SK-N-SH (cell line): ENCODE data around the gene SMG7.

Experiments
- CHD2 ChIP-seq: fragments of 150-350 bp; IDR thresholded peaks from 2 replicates; pipeline ENCODE4 v1.6.1; 2018; ENCODE audit warnings: low read length; ENCODE audit not compliant: partially characterized antibody
- FOXM1 ChIP-seq: IDR thresholded peaks from 2 replicates; pipeline ENCODE4 v1.4.0; 2012; ENCODE audit warnings: low read depth, mild to moderate bottlenecking
- MXI1 ChIP-seq: IDR thresholded peaks from 2 replicates; pipeline ENCODE4 v1.6.1; 2012; ENCODE audit warnings: mild to moderate bottlenecking, low read depth, low read length, improper control_type of control experiment
- POLR2AphosphoS5 ChIP-seq: IDR thresholded peaks from 2 replicates; pipeline ENCODE4 v1.6.1; 2012; ENCODE audit warnings: low read depth, low read length
- RAD21 ChIP-seq: IDR thresholded peaks from 2 replicates; pipeline ENCODE4 v1.6.1; 2012; ENCODE audit warnings: mild to moderate bottlenecking, low read length
- RFX5 ChIP-seq: IDR thresholded peaks from 2 replicates; pipeline ENCODE4 v1.6.1; 2012; ENCODE audit warnings: mild to moderate bottlenecking, improper control_type of control experiment, low read length
- SMC3 ChIP-seq: IDR thresholded peaks from 2 replicates; pipeline ENCODE4 v1.6.1; 2012; ENCODE audit warnings: low read depth, low read length, improper control_type of control experiment
- TAF1 ChIP-seq: IDR thresholded peaks from 2 replicates; pipeline ENCODE4 v1.6.1; 2012; ENCODE audit warnings: low read depth, mild to moderate bottlenecking, low read length, moderate library complexity, borderline replicate concordance
- TEAD4 ChIP-seq: IDR thresholded peaks from 2 replicates; pipeline ENCODE4 v1.4.0; 2012; ENCODE audit warnings: mild to moderate bottlenecking, borderline replicate concordance; ENCODE audit not compliant: insufficient read depth
- TF ChIP-seq, protein P1 (sequence below): fragments of 200-600 bp; sonication (generic); IDR thresholded peaks from 2 replicates; pipeline ENCODE4 v1.6.1; 2017; ENCODE audit warnings: antibody characterized with exemption, mild to moderate bottlenecking, moderate library complexity
- TF ChIP-seq, protein P2 (sequence below): IDR thresholded peaks from 2 replicates; pipeline ENCODE4; 2012
- TF ChIP-seq, protein P3 (sequence below): IDR thresholded peaks from 2 replicates; pipeline ENCODE4 v1.4.0; 2012; ENCODE audit warnings: low read depth

DNA sequence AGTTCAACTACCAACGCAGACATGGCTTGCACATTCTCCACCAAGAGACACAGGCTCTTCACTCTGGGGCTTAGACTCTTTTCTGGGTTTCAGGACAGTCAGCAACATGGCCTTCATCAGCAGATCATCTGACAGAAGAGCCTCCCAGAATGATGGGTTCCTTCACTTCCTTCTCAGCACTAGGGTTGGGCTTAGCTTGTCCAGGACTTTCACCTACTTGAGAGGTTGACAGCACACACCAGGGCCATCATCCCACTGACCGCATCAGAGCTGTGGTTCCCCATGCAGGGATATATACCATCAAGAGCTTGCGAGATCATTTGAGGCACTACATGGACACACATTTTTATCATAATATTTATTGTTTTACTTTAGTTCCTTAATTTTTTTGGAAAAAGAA lies 128.3 kb downstream of the SMG7 start:
- TF ChIP-seq, protein P1, sequence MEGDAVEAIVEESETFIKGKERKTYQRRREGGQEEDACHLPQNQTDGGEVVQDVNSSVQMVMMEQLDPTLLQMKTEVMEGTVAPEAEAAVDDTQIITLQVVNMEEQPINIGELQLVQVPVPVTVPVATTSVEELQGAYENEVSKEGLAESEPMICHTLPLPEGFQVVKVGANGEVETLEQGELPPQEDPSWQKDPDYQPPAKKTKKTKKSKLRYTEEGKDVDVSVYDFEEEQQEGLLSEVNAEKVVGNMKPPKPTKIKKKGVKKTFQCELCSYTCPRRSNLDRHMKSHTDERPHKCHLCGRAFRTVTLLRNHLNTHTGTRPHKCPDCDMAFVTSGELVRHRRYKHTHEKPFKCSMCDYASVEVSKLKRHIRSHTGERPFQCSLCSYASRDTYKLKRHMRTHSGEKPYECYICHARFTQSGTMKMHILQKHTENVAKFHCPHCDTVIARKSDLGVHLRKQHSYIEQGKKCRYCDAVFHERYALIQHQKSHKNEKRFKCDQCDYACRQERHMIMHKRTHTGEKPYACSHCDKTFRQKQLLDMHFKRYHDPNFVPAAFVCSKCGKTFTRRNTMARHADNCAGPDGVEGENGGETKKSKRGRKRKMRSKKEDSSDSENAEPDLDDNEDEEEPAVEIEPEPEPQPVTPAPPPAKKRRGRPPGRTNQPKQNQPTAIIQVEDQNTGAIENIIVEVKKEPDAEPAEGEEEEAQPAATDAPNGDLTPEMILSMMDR: no peak
- TF ChIP-seq FOXM1 (no peak), RFX5 (no peak), CHD2 (no peak), SMC3 (no peak), POLR2AphosphoS5 (no peak), TEAD4 (no peak), RAD21 (no peak), TAF1 (no peak), MXI1 (no peak)
- TF ChIP-seq, protein P2, sequence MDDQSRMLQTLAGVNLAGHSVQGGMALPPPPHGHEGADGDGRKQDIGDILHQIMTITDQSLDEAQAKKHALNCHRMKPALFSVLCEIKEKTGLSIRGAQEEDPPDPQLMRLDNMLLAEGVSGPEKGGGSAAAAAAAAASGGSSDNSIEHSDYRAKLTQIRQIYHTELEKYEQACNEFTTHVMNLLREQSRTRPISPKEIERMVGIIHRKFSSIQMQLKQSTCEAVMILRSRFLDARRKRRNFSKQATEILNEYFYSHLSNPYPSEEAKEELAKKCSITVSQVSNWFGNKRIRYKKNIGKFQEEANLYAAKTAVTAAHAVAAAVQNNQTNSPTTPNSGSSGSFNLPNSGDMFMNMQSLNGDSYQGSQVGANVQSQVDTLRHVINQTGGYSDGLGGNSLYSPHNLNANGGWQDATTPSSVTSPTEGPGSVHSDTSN: no peak
- TF ChIP-seq, protein P3, sequence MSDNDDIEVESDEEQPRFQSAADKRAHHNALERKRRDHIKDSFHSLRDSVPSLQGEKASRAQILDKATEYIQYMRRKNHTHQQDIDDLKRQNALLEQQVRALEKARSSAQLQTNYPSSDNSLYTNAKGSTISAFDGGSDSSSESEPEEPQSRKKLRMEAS: no peak
